ENCODE results near the gene TNPO2. TPM values are rescaled to one million over a fixed set of nuclear protein-coding genes. Genes with fewer than 3 reads are reported as not detected.

TNPO2 gene
- polyA plus RNA-seq, 3 donors: 0.28 to 45.2 (median 0.52) TPM

GRCh38 chr19:12703046-12703445, 20.7 kb downstream of the TNPO2 start:
- intact Hi-C loops (cut with micrococcal nuclease): no loop called here
- Histone ChIP-seq H3K27ac (ENCODE audit: low read depth in 1 of 2, low read length in 2 of 2) (no peak overlapping the region), H3K27me3 (ENCODE audit: control insufficient read depth in 2 of 2, insufficient read depth in 2 of 2, low read length in 2 of 2) (no peaks in the 10 kb centered on the region), H2AFZ (ENCODE audit: insufficient read depth, low read depth, low read length, poor library complexity, severe bottlenecking) (no peak overlapping the region), H3K4me2 (replicated peaks; ENCODE audit: extremely low read depth, low read length, poor library complexity, severe bottlenecking) (no peak overlapping the region), H3K4me1 (ENCODE audit: control insufficient read depth in 1 of 2, insufficient read depth in 2 of 2, low read length in 2 of 2) (peaks cover 6 to 8% of the 10 kb centered on the region in 2 donors), H3K4me3 (replicated peaks in 1 of 3; ENCODE audit: low read depth in 2 of 3, low read length in 3 of 3) (no peak overlapping the region), H3K36me3 (replicated peaks in 1 of 2; ENCODE audit: control insufficient read depth in 1 of 2, insufficient read depth in 2 of 2, low read length in 2 of 2) (peaks cover 65 to 80% of the 10 kb centered on the region in 2 donors), H3K9ac (ENCODE audit: insufficient read depth, low read length, poor library complexity, severe bottlenecking) (no peak overlapping the region), H3K9me3 (replicated peaks in 1 of 2; ENCODE audit: control insufficient read depth in 1 of 2, insufficient read depth in 1 of 2, low read length in 2 of 2) (no peaks in the 10 kb centered on the region), H4K20me1 (ENCODE audit: insufficient read depth, low read length) (no peaks in the 10 kb centered on the region), H3K79me2 (ENCODE audit: insufficient read depth, low read length) (no peaks in the 10 kb centered on the region)
- Mint-ChIP-seq H3K27ac (no peak overlapping the region), H3K4me3 (no peak overlapping the region), H3K9me3 (no peaks in the 10 kb centered on the region), H3K27me3 (ENCODE audit: low read depth in 3 of 3) (peaks cover 0 to 2% (median 1%) of the 10 kb centered on the region in 3 donors), H3K36me3 (peaks cover 65 to 87% of the 10 kb centered on the region in 2 donors), H3K4me1 (peaks cover 8% of the 10 kb centered on the region)
- TF ChIP-seq CTCF (IDR thresholded peaks at IDR 0.05): no peak
- 89% methylated on average over 8 of the region's 9 CpGs for WGBS (ENCODE audit: insufficient coverage)
- no peak for DNase-seq

- Histone ChIP-seq H2AFZ (ENCODE audit: insufficient read depth, low read depth, low read length, poor library complexity, severe bottlenecking) (no peak overlapping the region), H3K9me3 (replicated peaks in 1 of 2; ENCODE audit: control insufficient read depth in 1 of 2, insufficient read depth in 1 of 2, low read length in 2 of 2) (no peaks in the 10 kb centered on the region), H3K79me2 (ENCODE audit: insufficient read depth, low read length) (no peaks in the 10 kb centered on the region), H3K27ac (ENCODE audit: low read depth in 1 of 2, low read length in 2 of 2) (no peak overlapping the region), H3K4me3 (replicated peaks in 1 of 3; ENCODE audit: low read depth in 2 of 3, low read length in 3 of 3) (no peak overlapping the region), H3K4me1 (ENCODE audit: control insufficient read depth in 1 of 2, insufficient read depth in 2 of 2, low read length in 2 of 2) (peaks cover 16 to 21% of the 10 kb centered on the region in 2 donors), H4K20me1 (ENCODE audit: insufficient read depth, low read length) (no peaks in the 10 kb centered on the region), H3K36me3 (replicated peaks in 1 of 2; ENCODE audit: control insufficient read depth in 1 of 2, insufficient read depth in 2 of 2, low read length in 2 of 2) (peaks cover 59 to 71% of the 10 kb centered on the region in 2 donors), H3K4me2 (replicated peaks; ENCODE audit: extremely low read depth, low read length, poor library complexity, severe bottlenecking) (no peak overlapping the region), H3K9ac (ENCODE audit: insufficient read depth, low read length, poor library complexity, severe bottlenecking) (no peak overlapping the region), H3K27me3 (ENCODE audit: control insufficient read depth in 2 of 2, insufficient read depth in 2 of 2, low read length in 2 of 2) (no peaks in the 10 kb centered on the region)
- intact Hi-C loops (cut with micrococcal nuclease): no loop called here
- Mint-ChIP-seq H3K9me3 (no peaks in the 10 kb centered on the region), H3K4me3 (no peak overlapping the region), H3K36me3 (peaks cover 56 to 74% of the 10 kb centered on the region in 2 donors), H3K27me3 (ENCODE audit: low read depth in 3 of 3) (peaks cover 0 to 2% (median 1%) of the 10 kb centered on the region in 3 donors), H3K27ac (no peak overlapping the region), H3K4me1 (peaks cover 12% of the 10 kb centered on the region)
- WGBS (ENCODE audit: insufficient coverage): 98% methylated on average over 33 of the region's 33 CpGs
- TF ChIP-seq CTCF (IDR thresholded peaks at IDR 0.05): no peak
- DNase-seq: no peak
Measured at GRCh38 chr19:12701596-12702282, 22.0 kb downstream of the TNPO2 start.
